ENCODE data around the gene DCAF10. TPM values are rescaled to one million over a fixed set of nuclear protein-coding genes. Genes with fewer than 3 reads are reported as not detected.

Gene DCAF10
- total and polyA plus RNA-seq, 2 of the 8 experiments (the other 6 are each of a cell fraction or from before 2014, with no cell fraction given), result 7.1 to 15.0 TPM

- TF ChIP-seq KDM4A (IDR thresholded peaks at IDR 0.05; ENCODE audit: low read depth, low read length, severe bottlenecking) (no peak), CREB1 (IDR thresholded peaks at IDR 0.05) (no peak), GABPA (IDR thresholded peaks at IDR 0.05; ENCODE audit: borderline replicate concordance, insufficient read depth, low read length) (no peak), TAF1 (IDR thresholded peaks at IDR 0.05; ENCODE audit: low read depth, low read length) (no peak), JUN (IDR thresholded peaks at IDR 0.05; ENCODE audit: low read depth, low read length) (no peak), BCL11A (IDR thresholded peaks at IDR 0.05; ENCODE audit: low read depth in 2 of 2, low read length in 2 of 2) (no peak), POU5F1 (IDR thresholded peaks at IDR 0.05; ENCODE audit: low read depth, low read length) (no peak)
Measured at GRCh38 chr9:37905131-37905505, 104.5 kb downstream of the DCAF10 start (continued).

Measured in H1 (cell line).